Measurements from ENCODE around the gene GNB5. TPM values are rescaled to one million over a fixed set of nuclear protein-coding genes. Genes with fewer than 3 reads are reported as not detected.
"Not testable (repeated sequence)": the region's sequence is repeated elsewhere in the genome, so short reads cannot be mapped to it uniquely, and the experiment has no call there.

GNB5 gene
- total RNA-seq, 1 donor from 2014 or later = 22.3 TPM

DNA sequence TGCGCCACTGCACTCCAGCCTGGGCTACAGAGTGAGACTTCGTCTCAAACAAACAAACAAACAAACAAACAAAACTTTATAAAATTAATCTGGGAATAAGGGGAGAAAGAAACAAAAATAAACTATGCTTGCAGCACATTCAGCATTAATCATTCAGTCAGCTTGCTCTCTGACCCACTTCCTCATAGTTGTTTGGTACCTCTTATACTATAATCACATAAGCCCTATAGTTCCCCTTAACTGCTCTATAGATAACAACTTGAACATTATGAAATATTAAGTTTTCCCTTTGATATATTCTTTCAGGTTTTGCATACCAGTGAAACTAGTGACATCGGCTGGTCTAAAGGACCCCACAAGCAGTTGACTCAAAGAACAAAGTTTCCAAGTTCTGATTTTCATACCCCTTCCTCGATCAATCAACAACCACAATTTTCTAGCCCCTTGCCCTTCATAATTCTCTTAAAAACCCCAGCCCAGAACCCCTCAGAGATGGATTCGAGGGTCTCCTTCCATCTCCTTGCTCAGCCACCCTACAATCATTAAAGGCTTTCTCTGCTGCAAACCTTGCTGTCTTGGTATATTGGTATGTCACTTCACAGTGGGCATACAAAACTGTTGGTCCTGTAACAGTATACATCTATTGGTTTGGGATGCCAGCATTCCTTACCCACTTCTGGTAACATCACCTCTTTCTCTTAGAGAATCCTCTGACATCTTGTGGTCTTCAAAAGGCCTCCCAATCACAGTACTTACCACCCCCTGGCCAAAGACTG, 105.0 kb downstream of the GNB5 start:
- Mint-ChIP-seq H3K4me1 (no peaks in the 10 kb centered on the region), H3K27me3 (ENCODE audit: low read depth) (peaks cover 4% of the 10 kb centered on the region), H3K9me3 (peaks cover 15% of the 10 kb centered on the region), H3K36me3 (peaks cover 2% of the 10 kb centered on the region), H3K4me3 (no peak overlapping the region), H3K27ac (no peak overlapping the region)
- DNase-seq (ENCODE audit: low spot score in 2 of 2, unreplicated experiment in 2 of 2) = no peak
- TF ChIP-seq, protein P1, sequence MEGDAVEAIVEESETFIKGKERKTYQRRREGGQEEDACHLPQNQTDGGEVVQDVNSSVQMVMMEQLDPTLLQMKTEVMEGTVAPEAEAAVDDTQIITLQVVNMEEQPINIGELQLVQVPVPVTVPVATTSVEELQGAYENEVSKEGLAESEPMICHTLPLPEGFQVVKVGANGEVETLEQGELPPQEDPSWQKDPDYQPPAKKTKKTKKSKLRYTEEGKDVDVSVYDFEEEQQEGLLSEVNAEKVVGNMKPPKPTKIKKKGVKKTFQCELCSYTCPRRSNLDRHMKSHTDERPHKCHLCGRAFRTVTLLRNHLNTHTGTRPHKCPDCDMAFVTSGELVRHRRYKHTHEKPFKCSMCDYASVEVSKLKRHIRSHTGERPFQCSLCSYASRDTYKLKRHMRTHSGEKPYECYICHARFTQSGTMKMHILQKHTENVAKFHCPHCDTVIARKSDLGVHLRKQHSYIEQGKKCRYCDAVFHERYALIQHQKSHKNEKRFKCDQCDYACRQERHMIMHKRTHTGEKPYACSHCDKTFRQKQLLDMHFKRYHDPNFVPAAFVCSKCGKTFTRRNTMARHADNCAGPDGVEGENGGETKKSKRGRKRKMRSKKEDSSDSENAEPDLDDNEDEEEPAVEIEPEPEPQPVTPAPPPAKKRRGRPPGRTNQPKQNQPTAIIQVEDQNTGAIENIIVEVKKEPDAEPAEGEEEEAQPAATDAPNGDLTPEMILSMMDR (IDR thresholded peaks at IDR 0.05; ENCODE audit: unreplicated experiment) = no peak

DNA sequence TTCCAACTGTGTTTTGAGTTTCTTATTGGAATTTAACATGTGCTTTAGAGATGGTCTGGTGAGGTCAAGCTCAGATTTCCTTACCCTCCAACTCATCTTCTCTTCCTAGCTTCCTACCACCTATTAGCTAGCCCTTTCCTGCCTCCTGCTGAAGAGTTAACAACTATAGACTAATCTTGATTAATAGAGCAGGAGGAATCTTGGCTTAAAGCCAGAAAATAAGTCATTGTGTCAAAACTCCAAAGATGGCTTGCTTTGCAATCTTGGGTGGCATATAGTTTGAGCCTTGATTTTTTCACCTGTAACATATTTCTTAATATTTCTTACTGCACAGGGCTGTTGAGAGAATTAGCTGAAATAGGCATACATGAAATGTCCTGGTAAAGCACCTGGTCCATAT, 105.9 kb downstream of the GNB5 start:
- Mint-ChIP-seq H3K9me3 (peaks cover 12% of the 10 kb centered on the region), H3K36me3 (peaks cover 2% of the 10 kb centered on the region), H3K4me3 (no peak overlapping the region), H3K4me1 (no peaks in the 10 kb centered on the region), H3K27ac (no peak overlapping the region), H3K27me3 (ENCODE audit: low read depth) (peaks cover 4% of the 10 kb centered on the region)
- no peak for DNase-seq (ENCODE audit: low spot score in 2 of 2, unreplicated experiment in 2 of 2)
- TF ChIP-seq, protein P1 (IDR thresholded peaks at IDR 0.05; ENCODE audit: unreplicated experiment) = no peak

DNA sequence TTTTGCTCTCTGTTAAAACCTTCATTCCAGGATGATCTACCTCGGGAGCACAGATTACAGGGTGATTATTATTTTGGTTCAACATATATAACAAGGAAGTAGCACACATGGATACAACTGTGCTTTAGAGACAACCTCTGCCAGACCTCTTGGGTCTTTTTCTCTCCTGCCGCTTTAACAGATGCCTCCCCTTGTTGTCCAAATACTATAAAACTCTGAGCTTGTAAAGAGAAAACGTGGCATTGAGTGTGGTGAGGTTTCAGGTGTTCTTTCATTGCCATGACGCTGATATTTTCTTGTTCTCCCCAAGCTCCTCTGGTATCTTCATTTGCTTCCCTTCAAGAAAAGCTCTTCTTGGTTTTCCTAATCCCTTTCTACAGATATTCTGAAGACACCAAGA, 107.6 kb downstream of the GNB5 start:
- H3K4me3 Mint-ChIP-seq = no peak overlapping the region

DNA sequence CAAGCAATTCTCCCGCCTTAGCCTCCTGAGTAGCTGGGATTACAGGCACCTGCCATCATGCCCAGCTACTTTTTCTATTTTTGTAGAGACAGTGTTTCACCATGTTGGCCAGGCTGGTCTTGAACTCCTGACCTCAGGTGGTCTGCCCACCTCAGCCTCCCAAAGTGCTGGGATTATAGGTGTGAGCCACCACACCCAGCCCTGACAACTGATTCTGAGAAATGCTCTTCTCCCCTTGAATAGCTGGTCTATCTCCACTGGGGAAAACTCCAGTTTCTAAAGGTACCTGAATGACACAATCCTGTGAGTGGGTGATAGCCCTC, 108.2 kb downstream of the GNB5 start:
- H3K27ac Mint-ChIP-seq; H3K27me3 Mint-ChIP-seq (ENCODE audit: low read depth); H3K36me3 Mint-ChIP-seq; H3K4me1 Mint-ChIP-seq; H3K9me3 Mint-ChIP-seq; H3K4me3 Mint-ChIP-seq; DNase-seq (ENCODE audit: low spot score in 2 of 2, unreplicated experiment in 2 of 2): not testable (repeated sequence)

More for the DNA sequence above, 107.6 kb downstream of the GNB5 start:
- H3K27ac Mint-ChIP-seq = no peak overlapping the region
- H3K36me3 Mint-ChIP-seq = no peaks in the 10 kb centered on the region
- TF ChIP-seq, protein P1 (IDR thresholded peaks at IDR 0.05; ENCODE audit: unreplicated experiment) = no peak
- no peak for DNase-seq (ENCODE audit: low spot score in 2 of 2, unreplicated experiment in 2 of 2)
- H3K9me3 Mint-ChIP-seq = no peaks in the 10 kb centered on the region
- no peaks in the 10 kb centered on the region for H3K4me1 Mint-ChIP-seq
- peaks cover 4% of the 10 kb centered on the region for H3K27me3 Mint-ChIP-seq (ENCODE audit: low read depth)

DNA sequence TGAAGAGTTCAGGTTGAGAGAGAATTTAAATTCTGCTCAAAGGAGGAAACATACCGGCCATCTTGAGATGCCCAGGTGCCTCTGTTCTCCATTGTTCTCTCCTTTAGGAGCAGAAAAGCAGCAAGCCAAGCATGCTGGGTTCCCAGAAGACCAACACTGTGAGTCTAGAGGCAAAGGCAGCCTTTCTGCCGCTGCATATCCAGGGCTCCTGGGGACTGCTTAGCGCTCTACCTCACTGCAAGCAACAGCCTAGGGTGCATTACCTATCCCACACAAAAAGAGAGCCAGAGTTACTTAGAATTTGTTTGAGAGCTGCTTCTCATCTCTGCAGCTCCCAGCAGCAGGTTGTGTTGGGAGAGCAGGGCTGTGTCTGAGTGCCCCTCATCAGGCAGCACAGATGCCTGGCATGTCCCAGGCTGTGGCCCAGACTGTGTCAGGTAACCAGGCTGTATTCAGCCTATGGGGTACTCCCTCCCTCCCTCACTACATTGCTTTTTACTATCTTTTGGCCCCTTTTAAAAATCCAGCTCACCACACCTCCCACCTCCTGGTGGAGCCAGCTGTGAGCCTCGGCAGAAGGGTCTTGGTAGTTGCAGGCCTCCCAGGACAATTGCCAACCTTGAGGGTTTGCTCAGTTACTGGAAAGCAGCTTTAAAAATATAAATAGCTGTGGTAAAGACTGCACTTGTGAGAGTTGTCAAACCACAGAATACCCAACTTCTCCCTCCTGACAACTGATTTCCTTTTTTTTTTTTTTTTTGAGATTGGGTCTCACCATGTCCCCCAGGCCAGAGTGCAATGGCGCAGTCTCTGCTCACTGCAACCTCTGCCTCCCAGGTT, 108.8 kb downstream of the GNB5 start:
- Mint-ChIP-seq H3K4me3 (no peak overlapping the region), H3K36me3 (no peaks in the 10 kb centered on the region), H3K27me3 (ENCODE audit: low read depth) (peaks cover 4% of the 10 kb centered on the region), H3K4me1 (no peaks in the 10 kb centered on the region), H3K9me3 (no peaks in the 10 kb centered on the region), H3K27ac (no peak overlapping the region)
- TF ChIP-seq, protein P1 (IDR thresholded peaks at IDR 0.05; ENCODE audit: unreplicated experiment) = no peak
- no peak for DNase-seq (ENCODE audit: low spot score in 2 of 2, unreplicated experiment in 2 of 2)
